ENCODE measurements around the gene TEK. TPM values are rescaled to one million over a fixed set of nuclear protein-coding genes. Genes with fewer than 3 reads are reported as not detected.

TEK gene
- total and polyA plus RNA-seq, 7 experiments from 2014 or later, result not detected

DNA sequence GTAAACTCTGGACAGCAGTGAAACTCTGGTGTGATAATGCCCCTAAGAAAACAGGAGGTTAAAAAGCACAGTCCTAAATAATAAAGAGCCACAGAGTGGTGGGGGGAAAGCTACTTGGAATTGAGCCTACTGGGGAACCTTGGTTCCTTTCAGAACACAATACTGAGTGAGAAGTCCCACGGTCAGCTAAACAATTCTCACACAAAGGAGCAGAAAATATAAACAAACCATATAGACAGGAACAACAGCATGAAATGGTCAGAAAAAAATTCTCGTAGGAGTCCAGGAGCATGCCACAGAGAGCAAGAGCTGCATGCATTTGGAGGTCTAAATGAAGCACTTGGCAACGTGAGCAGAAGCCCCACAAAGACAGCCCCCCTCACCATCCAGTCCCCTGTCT is 56.0 kb downstream of the TEK start:
- DNase-seq (no peak), ATAC-seq (no peak)
- H3K27me3 Mint-ChIP-seq, result peaks cover 0 to 25% (median 7%) of the 10 kb centered on the region in 5 donors
- Histone ChIP-seq H3K36me3 (ENCODE audit: control insufficient read depth in 2 of 3, insufficient read depth in 3 of 3, low read length in 3 of 3) (no peaks in the 10 kb centered on the region), H3K4me3 (ENCODE audit: low read length) (no peak overlapping the region), H3K4me1 (ENCODE audit: control insufficient read depth in 2 of 2, insufficient read depth in 2 of 2, low read length in 2 of 2) (no peaks in the 10 kb centered on the region), H3K27me3 (ENCODE audit: control insufficient read depth in 2 of 2, insufficient read depth in 2 of 2, low read length in 2 of 2) (no peaks in the 10 kb centered on the region), H3K27ac (ENCODE audit: low read depth, low read length) (no peak overlapping the region), H3K9me3 (ENCODE audit: control insufficient read depth in 2 of 3, low read length in 3 of 3) (no peaks in the 10 kb centered on the region)
- intact Hi-C loops (cut with micrococcal nuclease), result no loop called here
- no peak overlapping the region for H3K27ac Mint-ChIP-seq
- peaks cover 0 to 6% (median 0%) of the 10 kb centered on the region in 5 donors for H3K36me3 Mint-ChIP-seq
- peaks cover 0 to 7% (median 1%) of the 10 kb centered on the region in 11 donors for H3K9me3 Mint-ChIP-seq
- ChIA-PET POLR2A (no interaction called here), CTCF (interaction anchor here (0.6 kb wide), 1 partner anchor 9 kb away, joined by 3 read pairs; no protein-coding TSS in a partner anchor)
- no peaks in the 10 kb centered on the region for H3K4me1 Mint-ChIP-seq
- no peak overlapping the region for H3K4me3 Mint-ChIP-seq

DNA sequence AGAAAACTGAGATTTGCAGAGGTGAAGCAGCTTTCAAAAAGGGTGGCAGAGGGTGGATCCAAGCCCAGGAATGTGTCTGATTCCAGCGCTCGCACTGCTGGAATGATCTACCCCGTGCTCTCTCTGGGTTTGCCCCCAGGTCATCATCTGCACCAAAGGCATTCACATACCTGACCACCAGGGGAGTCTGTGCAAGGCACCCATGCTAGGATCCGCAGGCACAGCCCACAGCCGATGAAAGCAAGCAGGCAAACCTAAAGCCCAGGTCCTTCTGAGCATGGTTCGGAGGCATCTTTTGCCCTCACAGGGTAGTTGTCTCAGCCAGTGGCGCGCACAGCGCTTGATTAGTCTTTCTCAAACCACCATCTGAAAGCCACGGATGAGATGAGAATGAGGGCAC is 56.6 kb downstream of the TEK start:
- H3K27ac Mint-ChIP-seq, result no peak overlapping the region
- Histone ChIP-seq H3K9me3 (ENCODE audit: control insufficient read depth in 2 of 3, low read length in 3 of 3) (no peaks in the 10 kb centered on the region), H3K4me3 (ENCODE audit: low read length) (no peak overlapping the region), H3K36me3 (ENCODE audit: control insufficient read depth in 2 of 3, insufficient read depth in 3 of 3, low read length in 3 of 3) (no peaks in the 10 kb centered on the region), H3K27ac (ENCODE audit: low read depth, low read length) (no peak overlapping the region), H3K27me3 (ENCODE audit: control insufficient read depth in 2 of 2, insufficient read depth in 2 of 2, low read length in 2 of 2) (no peaks in the 10 kb centered on the region), H3K4me1 (ENCODE audit: control insufficient read depth in 2 of 2, insufficient read depth in 2 of 2, low read length in 2 of 2) (no peaks in the 10 kb centered on the region)
- H3K4me3 Mint-ChIP-seq, result no peak overlapping the region
- no peak for DNase-seq
- peaks cover 0 to 28% (median 7%) of the 10 kb centered on the region in 5 donors for H3K27me3 Mint-ChIP-seq
- H3K4me1 Mint-ChIP-seq, result no peaks in the 10 kb centered on the region
- H3K36me3 Mint-ChIP-seq, result peaks cover 0 to 6% (median 0%) of the 10 kb centered on the region in 5 donors
- intact Hi-C loops (cut with micrococcal nuclease), result no loop called here
- POLR2A ChIA-PET, result no interaction called here
- peaks cover 0 to 7% (median 1%) of the 10 kb centered on the region in 11 donors for H3K9me3 Mint-ChIP-seq
- CTCF ChIA-PET, result no interaction called here
- no peak for ATAC-seq

DNA sequence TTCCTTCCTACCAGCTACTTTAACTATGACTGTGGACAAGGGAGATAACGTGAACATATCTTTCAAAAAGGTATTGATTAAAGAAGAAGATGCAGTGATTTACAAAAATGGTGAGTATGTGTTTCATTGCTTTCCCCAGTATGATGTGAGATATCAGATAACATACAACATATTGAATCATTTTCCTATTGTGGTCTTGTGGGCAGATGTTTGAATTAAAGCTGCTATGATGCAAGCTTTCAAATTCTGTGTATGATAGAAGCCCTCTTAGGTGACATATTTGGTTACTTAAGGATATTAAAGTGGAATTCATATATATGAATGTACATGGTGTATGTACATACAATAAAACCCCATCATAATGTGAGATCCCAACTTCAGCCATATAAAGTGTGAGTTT is 59.5 kb downstream of the TEK start:
- intact Hi-C loops (cut with micrococcal nuclease), result no loop called here
- H3K27ac ChIP-seq (ENCODE audit: low read depth, low read length), result no peak overlapping the region
- POLR2A ChIA-PET, result no interaction called here

DNA sequence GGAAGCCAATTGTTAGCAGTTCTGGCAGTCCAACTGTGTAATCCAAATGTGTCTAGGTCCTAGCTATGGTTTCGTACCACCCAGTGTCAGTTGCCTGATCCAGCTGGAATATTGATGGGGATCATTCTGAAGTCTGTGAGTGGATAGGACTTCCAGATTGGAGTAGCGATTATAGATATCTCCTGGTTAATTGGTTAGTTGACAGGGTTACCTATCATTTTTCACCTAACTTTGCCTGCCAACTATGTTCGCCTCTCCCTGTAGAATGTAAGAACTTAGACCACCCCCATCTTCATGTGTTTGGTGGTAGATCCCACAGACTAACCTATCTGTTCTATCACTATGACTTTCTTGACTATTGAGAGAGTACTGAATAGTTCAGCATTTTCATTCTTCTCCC is 59.9 kb downstream of the TEK start:
- H3K36me3 ChIP-seq (ENCODE audit: control insufficient read depth in 2 of 3, insufficient read depth in 3 of 3, low read length in 3 of 3), result no peaks in the 10 kb centered on the region
- DNase-seq (no peak), ATAC-seq (no peak)
- ChIA-PET POLR2A (no interaction called here), CTCF (no interaction called here)
- H3K27me3 ChIP-seq (ENCODE audit: control insufficient read depth in 2 of 2, insufficient read depth in 2 of 2, low read length in 2 of 2), result no peaks in the 10 kb centered on the region
- H3K4me1 Mint-ChIP-seq, result no peaks in the 10 kb centered on the region
- H3K36me3 Mint-ChIP-seq, result peaks cover 0 to 6% (median 0%) of the 10 kb centered on the region in 5 donors
- no peak overlapping the region for H3K27ac Mint-ChIP-seq
- peaks cover 0 to 12% (median 0%) of the 10 kb centered on the region in 5 donors for H3K27me3 Mint-ChIP-seq
- intact Hi-C loops (cut with micrococcal nuclease), result no loop called here
- peaks cover 0 to 7% (median 1%) of the 10 kb centered on the region in 11 donors for H3K9me3 Mint-ChIP-seq
- no peak overlapping the region for H3K4me3 ChIP-seq (ENCODE audit: low read length)
- H3K9me3 ChIP-seq (ENCODE audit: control insufficient read depth in 2 of 3, low read length in 3 of 3), result no peaks in the 10 kb centered on the region
- no peak overlapping the region for H3K27ac ChIP-seq (ENCODE audit: low read depth, low read length)
- no peaks in the 10 kb centered on the region for H3K4me1 ChIP-seq (ENCODE audit: control insufficient read depth in 2 of 2, insufficient read depth in 2 of 2, low read length in 2 of 2)
- no peak overlapping the region for H3K4me3 Mint-ChIP-seq

More for the DNA sequence above, 59.5 kb downstream of the TEK start:
- no peak overlapping the region for H3K4me3 Mint-ChIP-seq
- no peak for DNase-seq
- peaks cover 0 to 14% (median 1%) of the 10 kb centered on the region in 5 donors for H3K27me3 Mint-ChIP-seq
- H3K36me3 Mint-ChIP-seq, result peaks cover 0 to 6% (median 0%) of the 10 kb centered on the region in 5 donors
- no peaks in the 10 kb centered on the region for H3K9me3 ChIP-seq (ENCODE audit: control insufficient read depth in 2 of 3, low read length in 3 of 3)
- no peaks in the 10 kb centered on the region for H3K27me3 ChIP-seq (ENCODE audit: control insufficient read depth in 2 of 2, insufficient read depth in 2 of 2, low read length in 2 of 2)
- H3K4me1 ChIP-seq (ENCODE audit: control insufficient read depth in 2 of 2, insufficient read depth in 2 of 2, low read length in 2 of 2), result no peaks in the 10 kb centered on the region
- H3K4me3 ChIP-seq (ENCODE audit: low read length), result no peak overlapping the region
- no peaks in the 10 kb centered on the region for H3K4me1 Mint-ChIP-seq
- CTCF ChIA-PET, result interaction anchor here (0.7 kb wide), 1 partner anchor 22 kb away, joined by 3 read pairs; no protein-coding TSS in a partner anchor
- H3K27ac Mint-ChIP-seq, result no peak overlapping the region
- ATAC-seq, result no peak
- no peaks in the 10 kb centered on the region for H3K36me3 ChIP-seq (ENCODE audit: control insufficient read depth in 2 of 3, insufficient read depth in 3 of 3, low read length in 3 of 3)
- H3K9me3 Mint-ChIP-seq, result peaks cover 0 to 7% (median 1%) of the 10 kb centered on the region in 11 donors

DNA sequence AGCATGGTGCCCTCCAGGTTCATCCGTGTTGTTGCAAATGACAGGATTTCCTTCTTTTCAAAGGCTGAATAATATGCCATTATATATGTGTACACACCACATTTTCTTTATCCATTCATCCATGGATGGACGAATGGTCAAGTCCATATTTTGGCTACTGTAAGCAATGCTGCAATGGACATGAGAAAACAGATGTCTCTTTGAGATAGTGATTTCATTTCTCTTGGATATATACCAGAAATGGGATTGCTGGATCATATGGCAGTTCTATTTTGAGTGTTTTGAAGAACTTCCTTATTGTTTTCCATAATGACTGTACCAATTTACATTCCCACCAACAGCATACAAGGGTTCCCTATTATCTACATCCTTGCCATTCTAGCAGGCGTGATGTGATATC is 67.9 kb downstream of the TEK start:
- H3K27ac Mint-ChIP-seq, result no peak overlapping the region
- CTCF ChIA-PET, result no interaction called here

DNA sequence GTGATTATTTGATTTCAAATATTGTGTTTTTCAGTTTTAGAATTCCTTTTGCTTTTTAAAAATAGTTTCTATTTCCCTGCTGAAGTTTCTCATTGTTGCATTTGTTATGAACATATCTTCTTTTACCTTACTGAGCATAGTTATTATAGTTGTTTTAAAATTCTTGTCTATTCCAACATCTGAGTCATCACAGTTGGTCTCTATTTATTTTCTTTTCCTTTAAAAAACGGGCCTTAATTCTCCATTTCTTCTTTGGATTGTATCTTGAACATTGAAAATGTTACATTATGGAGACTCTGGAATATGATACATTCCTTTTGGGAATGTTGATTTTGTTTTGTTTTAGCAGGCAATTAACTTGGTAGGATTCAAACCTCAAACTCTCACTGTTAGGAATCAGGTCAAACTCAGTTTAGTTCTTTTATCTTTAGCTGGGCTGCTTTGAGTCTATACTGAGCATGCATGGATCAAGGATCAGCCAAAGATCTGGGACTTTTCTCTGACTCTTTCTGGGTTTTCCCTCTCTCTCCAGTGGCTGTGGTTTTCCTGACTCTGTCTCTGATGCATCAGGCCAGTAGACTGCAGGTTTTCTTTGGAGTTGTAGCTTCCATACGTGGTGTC is 70.3 kb downstream of the TEK start:
- intact Hi-C loops (cut with micrococcal nuclease), result no loop called here
- no peak overlapping the region for H3K4me3 Mint-ChIP-seq
- Histone ChIP-seq H3K4me1 (ENCODE audit: control insufficient read depth in 2 of 2, insufficient read depth in 2 of 2, low read length in 2 of 2) (no peaks in the 10 kb centered on the region), H3K27ac (ENCODE audit: low read depth, low read length) (no peak overlapping the region), H3K36me3 (ENCODE audit: control insufficient read depth in 2 of 3, insufficient read depth in 3 of 3, low read length in 3 of 3) (no peaks in the 10 kb centered on the region), H3K9me3 (ENCODE audit: control insufficient read depth in 2 of 3, low read length in 3 of 3) (no peaks in the 10 kb centered on the region), H3K27me3 (ENCODE audit: control insufficient read depth in 2 of 2, insufficient read depth in 2 of 2, low read length in 2 of 2) (no peaks in the 10 kb centered on the region), H3K4me3 (ENCODE audit: low read length) (no peak overlapping the region)
- H3K9me3 Mint-ChIP-seq, result peaks cover 0 to 13% (median 4%) of the 10 kb centered on the region in 11 donors
- DNase-seq (no peak), ATAC-seq (no peak)
- CTCF ChIA-PET, result interaction anchor here (0.7 kb wide), 1 partner anchor 959 kb away, joined by 3 read pairs; no protein-coding TSS in a partner anchor
- H3K4me1 Mint-ChIP-seq, result no peaks in the 10 kb centered on the region
- POLR2A ChIA-PET, result no interaction called here
- H3K36me3 Mint-ChIP-seq, result peaks cover 0 to 4% (median 0%) of the 10 kb centered on the region in 5 donors
- no peak overlapping the region for H3K27ac Mint-ChIP-seq
- peaks cover 0 to 13% (median 6%) of the 10 kb centered on the region in 5 donors for H3K27me3 Mint-ChIP-seq

More for the DNA sequence above, 67.9 kb downstream of the TEK start:
- H3K9me3 ChIP-seq (ENCODE audit: control insufficient read depth in 2 of 3, low read length in 3 of 3), result no peaks in the 10 kb centered on the region
- peaks cover 0 to 4% (median 0%) of the 10 kb centered on the region in 5 donors for H3K36me3 Mint-ChIP-seq
- H3K27me3 ChIP-seq (ENCODE audit: control insufficient read depth in 2 of 2, insufficient read depth in 2 of 2, low read length in 2 of 2), result no peaks in the 10 kb centered on the region
- no peaks in the 10 kb centered on the region for H3K4me1 ChIP-seq (ENCODE audit: control insufficient read depth in 2 of 2, insufficient read depth in 2 of 2, low read length in 2 of 2)
- no peaks in the 10 kb centered on the region for H3K4me1 Mint-ChIP-seq
- H3K4me3 ChIP-seq (ENCODE audit: low read length), result no peak overlapping the region
- peaks cover 0 to 4% (median 0%) of the 10 kb centered on the region in 5 donors for H3K27me3 Mint-ChIP-seq
- POLR2A ChIA-PET, result no interaction called here
- peaks cover 0 to 13% (median 4%) of the 10 kb centered on the region in 11 donors for H3K9me3 Mint-ChIP-seq
- no peak overlapping the region for H3K4me3 Mint-ChIP-seq
- DNase-seq (no peak), ATAC-seq (no peak)
- intact Hi-C loops (cut with micrococcal nuclease), result no loop called here
- no peak overlapping the region for H3K27ac ChIP-seq (ENCODE audit: low read depth, low read length)
- H3K36me3 ChIP-seq (ENCODE audit: control insufficient read depth in 2 of 3, insufficient read depth in 3 of 3, low read length in 3 of 3), result no peaks in the 10 kb centered on the region

DNA sequence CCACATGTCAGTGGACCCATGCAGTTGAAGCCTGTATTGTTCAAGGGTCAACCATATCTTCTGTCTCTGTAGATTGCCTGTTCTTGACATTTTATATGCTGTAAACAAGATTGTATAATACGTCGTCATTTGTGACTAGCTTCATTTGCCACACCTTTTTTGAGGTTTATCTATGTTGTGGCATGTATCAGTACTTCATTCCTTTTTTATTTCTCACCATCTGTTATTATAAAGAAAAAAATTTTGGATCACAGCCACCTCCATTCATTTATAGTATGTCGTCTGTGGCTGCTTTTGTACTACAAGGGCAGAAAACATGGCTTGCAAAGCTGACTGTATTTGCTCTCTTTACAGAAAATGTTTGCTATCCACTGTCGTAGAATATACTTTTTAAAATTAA is 72.4 kb downstream of the TEK start:
- Histone ChIP-seq H3K4me1 (ENCODE audit: control insufficient read depth in 2 of 2, insufficient read depth in 2 of 2, low read length in 2 of 2) (no peaks in the 10 kb centered on the region), H3K36me3 (ENCODE audit: control insufficient read depth in 2 of 3, insufficient read depth in 3 of 3, low read length in 3 of 3) (no peaks in the 10 kb centered on the region), H3K27me3 (ENCODE audit: control insufficient read depth in 2 of 2, insufficient read depth in 2 of 2, low read length in 2 of 2) (no peaks in the 10 kb centered on the region), H3K4me3 (ENCODE audit: low read length) (no peak overlapping the region), H3K27ac (ENCODE audit: low read depth, low read length) (no peak overlapping the region), H3K9me3 (ENCODE audit: control insufficient read depth in 2 of 3, low read length in 3 of 3) (no peaks in the 10 kb centered on the region)
- Mint-ChIP-seq H3K4me1 (no peaks in the 10 kb centered on the region), H3K27me3 (peaks cover 0 to 18% (median 13%) of the 10 kb centered on the region in 5 donors), H3K27ac (no peak overlapping the region), H3K36me3 (peaks cover 0 to 4% (median 0%) of the 10 kb centered on the region in 5 donors), H3K9me3 (peaks cover 0 to 13% (median 4%) of the 10 kb centered on the region in 11 donors), H3K4me3 (no peak overlapping the region)
- intact Hi-C loops (cut with micrococcal nuclease), result no loop called here
- POLR2A ChIA-PET, result no interaction called here
- no peak for ATAC-seq
- no peak for DNase-seq
- CTCF ChIA-PET, result no interaction called here
